NCI-H1930 (cell line): ENCODE results near the gene ZDHHC7.
"Not testable (repeated sequence)": the region's sequence is repeated elsewhere in the genome, so short reads cannot be mapped to it uniquely, and the experiment has no call there.

Source experiments
- DNase-seq, 2 experiments: peaks; one replicate each; lab custom pipeline; 2025; lab: John Stamatoyannopoulos, UW

The ZDHHC7 gene

GRCh38 chr16:85042606-85043005 is 31.3 kb upstream of the ZDHHC7 start:
- DNase-seq, result no peak

- DNase-seq, result no peak
These were observed 30.8 kb upstream of the ZDHHC7 start for GRCh38 chr16:85042167-85042526.

GRCh38 chr16:85041219-85042166 is 30.2 kb upstream of the ZDHHC7 start:
- DNase-seq, result no peak

GRCh38 chr16:85040685-85041084 is 29.4 kb upstream of the ZDHHC7 start:
- DNase-seq, result no peak

GRCh38 chr16:85037721-85038120 is 26.4 kb upstream of the ZDHHC7 start:
- no peak for DNase-seq

- no peak for DNase-seq
These were observed 25.7 kb upstream of the ZDHHC7 start for GRCh38 chr16:85037050-85037410.

GRCh38 chr16:85036236-85037049 is 25.1 kb upstream of the ZDHHC7 start:
- DNase-seq, result no peak

GRCh38 chr16:85034591-85035433 is 23.5 kb upstream of the ZDHHC7 start:
- no peak for DNase-seq

- DNase-seq, result no peak
These were observed 21.8 kb upstream of the ZDHHC7 start for GRCh38 chr16:85033171-85033570.

- DNase-seq, result not testable (repeated sequence)
These were observed 20.9 kb upstream of the ZDHHC7 start for GRCh38 chr16:85032187-85032586.

GRCh38 chr16:85031451-85031850 is 20.1 kb upstream of the ZDHHC7 start:
- DNase-seq, result no peak

- DNase-seq, result no peak
These were observed 18.7 kb upstream of the ZDHHC7 start for GRCh38 chr16:85029981-85030401.

- no peak for DNase-seq
These were observed 18.1 kb upstream of the ZDHHC7 start for GRCh38 chr16:85029408-85029784.

- no peak for DNase-seq
These were observed 17.5 kb upstream of the ZDHHC7 start for GRCh38 chr16:85028685-85029407.

GRCh38 chr16:85027958-85028684 is 16.8 kb upstream of the ZDHHC7 start:
- no peak for DNase-seq

- peak; percentile 83 to 92 for DNase-seq
These were observed 16.1 kb upstream of the ZDHHC7 start, which contains the start of gene KIAA0513 for GRCh38 chr16:85027349-85027957. KIAA0513 (plus strand) TSS chr16:85027795; CDS start chr16:85067072, 39,277 bp downstream.

- DNase-seq, result no peak
These were observed 15.4 kb upstream of the ZDHHC7 start for GRCh38 chr16:85026703-85027102.

GRCh38 chr16:85025781-85026653 is 14.7 kb upstream of the ZDHHC7 start:
- DNase-seq, result no peak

GRCh38 chr16:85019659-85020245 is 8.4 kb upstream of the ZDHHC7 start:
- no peak for DNase-seq
